Measurements from ENCODE around the gene BPIFB6. TPM values are rescaled to one million over a fixed set of nuclear protein-coding genes. Genes with fewer than 3 reads are reported as not detected.

BPIFB6 gene
- total RNA-seq, 1 donor from 2014 or later: not detected

- Mint-ChIP-seq H3K36me3 (ENCODE audit: low read depth) (no peaks in the 10 kb centered on the region), H3K4me3 (ENCODE audit: unreplicated experiment) (no peak overlapping the region)
These were observed 22.9 kb upstream of the BPIFB6 start for GRCh38 chr20:33008336-33009213.

GRCh38 chr20:33009214-33010132 is 22.0 kb upstream of the BPIFB6 start:
- peak; percentile 78 for DNase-seq (ENCODE audit: low spot score)
- Mint-ChIP-seq H3K4me3 (ENCODE audit: unreplicated experiment) (no peak overlapping the region), H3K36me3 (ENCODE audit: low read depth) (no peaks in the 10 kb centered on the region), H3K27me3 (ENCODE audit: low read depth) (peaks cover 45% of the 10 kb centered on the region), H3K4me1 (ENCODE audit: low read depth) (peaks cover 3% of the 10 kb centered on the region), H3K9me3 (ENCODE audit: low read depth) (peaks cover 5% of the 10 kb centered on the region), H3K27ac (ENCODE audit: unreplicated experiment) (no peak overlapping the region)
- TF ChIP-seq CTCF (IDR thresholded peaks at IDR 0.05): no peak

More at GRCh38 chr20:33008336-33009213, 22.9 kb upstream of the BPIFB6 start:
- no peak for TF ChIP-seq CTCF (IDR thresholded peaks at IDR 0.05)
- peak; percentile 59 for DNase-seq (ENCODE audit: low spot score)
- Mint-ChIP-seq H3K9me3 (ENCODE audit: low read depth) (peaks cover 5% of the 10 kb centered on the region), H3K4me1 (ENCODE audit: low read depth) (peaks cover 3% of the 10 kb centered on the region), H3K27me3 (ENCODE audit: low read depth) (peaks cover 43% of the 10 kb centered on the region), H3K27ac (ENCODE audit: unreplicated experiment) (no peak overlapping the region)

- H3K4me1 Mint-ChIP-seq (ENCODE audit: low read depth): peaks cover 3% of the 10 kb centered on the region
- no peak for TF ChIP-seq CTCF (IDR thresholded peaks at IDR 0.05)
- H3K4me3 Mint-ChIP-seq (ENCODE audit: unreplicated experiment): no peak overlapping the region
- H3K9me3 Mint-ChIP-seq (ENCODE audit: low read depth): peaks cover 4% of the 10 kb centered on the region
- no peaks in the 10 kb centered on the region for H3K36me3 Mint-ChIP-seq (ENCODE audit: low read depth)
- DNase-seq (ENCODE audit: low spot score): peak; percentile 19
- peaks cover 52% of the 10 kb centered on the region for H3K27me3 Mint-ChIP-seq (ENCODE audit: low read depth)
- no peak overlapping the region for H3K27ac Mint-ChIP-seq (ENCODE audit: unreplicated experiment)
These were observed 21.3 kb upstream of the BPIFB6 start for GRCh38 chr20:33010133-33010504.

- peaks cover 3% of the 10 kb centered on the region for H3K4me1 Mint-ChIP-seq (ENCODE audit: low read depth)
These were observed 20.6 kb upstream of the BPIFB6 start for GRCh38 chr20:33010674-33011449.

More at GRCh38 chr20:33010674-33011449, 20.6 kb upstream of the BPIFB6 start:
- TF ChIP-seq CTCF (IDR thresholded peaks at IDR 0.05): no peak
- no peak overlapping the region for H3K4me3 Mint-ChIP-seq (ENCODE audit: unreplicated experiment)
- H3K27ac Mint-ChIP-seq (ENCODE audit: unreplicated experiment): no peak overlapping the region
- H3K36me3 Mint-ChIP-seq (ENCODE audit: low read depth): no peaks in the 10 kb centered on the region
- DNase-seq (ENCODE audit: low spot score): peak; percentile 44
- H3K27me3 Mint-ChIP-seq (ENCODE audit: low read depth): peaks cover 59% of the 10 kb centered on the region
- no peaks in the 10 kb centered on the region for H3K9me3 Mint-ChIP-seq (ENCODE audit: low read depth)

Measured in chondrocyte (in vitro differentiated cells).